OCI-LY3 (cell line): ENCODE results near the gene GPR162.
A peak's percentile ranks its signal among the peaks of the same experiment; 100 is the strongest.

Source experiments
- H2AFZ ChIP-seq: fragments of 200-600, 300-600 bp; shearing (Covaris generic); 2 replicates; pipeline ENCODE4 v1.6.0; 2014; ENCODE audit warnings: antibody characterized with exemption, low read depth, low read length
- H3K27ac ChIP-seq: fragments of 200-600, 300-600 bp; sonication (generic); 2 replicates; pipeline ENCODE4 v1.5.1; 2014; ENCODE audit warnings: mild to moderate bottlenecking, low read length, moderate library complexity, mixed read lengths
- H3K27me3 ChIP-seq: fragments of 200-600, 300-600 bp; sonication (generic); 2 replicates; pipeline ENCODE4 v1.6.1; 2014; ENCODE audit warnings: low read depth, low read length, mixed read lengths
- H3K36me3 ChIP-seq: fragments of 200-600, 300-600 bp; sonication (generic); replicated peaks from 2 replicates; pipeline ENCODE3; 2014; ENCODE audit warnings: low read depth, low read length, mixed read lengths
- H3K4me1 ChIP-seq: fragments of 300-600, 200-600 bp; sonication (generic); 2 replicates; pipeline ENCODE4 v1.6.1; 2014; ENCODE audit warnings: low read length, mixed read lengths
- H3K4me2 ChIP-seq: fragments of 200-600, 300-600 bp; sonication (generic); 2 replicates; pipeline ENCODE4 v1.6.1; 2014; ENCODE audit warnings: low read length, mixed read lengths
- H3K4me3 ChIP-seq: fragments of 300-600, 200-600 bp; sonication (generic); 2 replicates; pipeline ENCODE4 v1.5.1; 2014; ENCODE audit warnings: antibody characterized with exemption, mild to moderate bottlenecking, low read length, moderate library complexity
- H3K79me2 ChIP-seq: fragments of 300-600, 200-600 bp; shearing (Covaris generic); 2 replicates; pipeline ENCODE4 v1.6.1; 2014; ENCODE audit warnings: mild to moderate bottlenecking, low read length, mixed read lengths
- H3K9ac ChIP-seq: fragments of 300-600, 200-600 bp; shearing (Covaris generic); 2 replicates; pipeline ENCODE4 v1.6.0; 2014; ENCODE audit warnings: mild to moderate bottlenecking, low read length, moderate library complexity
- H3K9me3 ChIP-seq: fragments of 200-600, 300-600 bp; shearing (Covaris generic); 2 replicates; pipeline ENCODE4 v1.6.1; 2014; ENCODE audit warnings: low read length, mixed read lengths; ENCODE audit not compliant: insufficient read depth
- H4K20me1 ChIP-seq: fragments of 200-600, 300-600 bp; sonication (generic); 2 replicates; pipeline ENCODE4 v1.6.1; 2016; ENCODE audit warnings: low read length, mixed read lengths; ENCODE audit not compliant: insufficient read depth
- CTCF ChIP-seq: fragments of 200-600, 300-600 bp; sonication (generic); IDR thresholded peaks from 2 replicates; pipeline ENCODE4 v1.5.1; 2014; ENCODE audit warnings: antibody characterized with exemption, low read length, low read depth
- EZH2phosphoT487 ChIP-seq: fragments of 200-600 bp; shearing (Covaris generic); IDR thresholded peaks from 2 replicates; pipeline ENCODE4 v1.6.1; 2018; ENCODE audit warnings: antibody characterized with exemption, mixed run types, low read depth

The GPR162 gene

DNA sequence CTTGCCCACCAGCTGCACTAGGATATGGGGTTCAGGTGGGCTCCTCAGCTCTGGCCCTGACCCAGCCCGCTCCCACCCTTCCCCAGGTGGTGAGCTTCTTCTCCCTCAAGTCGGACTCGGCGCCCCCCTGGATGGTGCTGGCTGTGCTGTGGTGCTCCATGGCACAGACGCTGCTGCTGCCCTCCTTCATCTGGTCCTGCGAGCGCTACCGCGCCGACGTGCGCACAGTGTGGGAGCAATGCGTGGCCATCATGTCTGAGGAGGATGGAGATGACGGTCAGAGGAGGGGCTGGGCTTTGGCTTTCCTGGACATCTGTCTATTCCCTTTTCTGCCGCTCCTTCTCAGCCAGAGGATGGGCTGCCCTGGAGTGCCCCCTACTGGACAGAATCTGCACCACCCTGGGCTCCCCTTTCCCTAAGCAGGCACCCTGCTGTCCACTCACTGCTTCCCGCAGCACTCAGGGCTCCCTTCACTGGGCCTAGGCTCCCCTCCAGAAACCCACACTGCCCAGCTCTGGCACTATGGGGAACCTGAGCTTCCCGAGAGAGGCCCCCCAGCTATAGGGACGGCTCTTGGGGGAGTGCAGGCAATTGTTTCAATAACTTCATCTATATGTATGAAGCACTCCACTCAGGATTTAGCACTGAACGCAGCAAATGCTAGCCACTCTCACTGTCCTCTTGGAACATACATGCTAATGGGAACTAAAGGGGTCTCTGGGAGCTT lies 3.9 kb downstream of the GPR162 start:
- H3K27ac ChIP-seq, result no peak overlapping the region
- H4K20me1 ChIP-seq, result no peaks in the 10 kb centered on the region
- peaks cover 35% of the 10 kb centered on the region for H3K27me3 ChIP-seq
- no peaks in the 10 kb centered on the region for H3K36me3 ChIP-seq
- no peaks in the 10 kb centered on the region for H3K79me2 ChIP-seq
- H3K4me1 ChIP-seq, result peaks cover 11% of the 10 kb centered on the region
- no peaks in the 10 kb centered on the region for H3K9me3 ChIP-seq
- H3K9ac ChIP-seq, result no peak overlapping the region
- no peak overlapping the region for H3K4me3 ChIP-seq
- TF ChIP-seq EZH2phosphoT487 (no peak), CTCF (peak; percentile 82)
- H3K4me2 ChIP-seq, result no peak overlapping the region; the same call in 1 of the 2 replicates
- H2AFZ ChIP-seq, result no peak overlapping the region

DNA sequence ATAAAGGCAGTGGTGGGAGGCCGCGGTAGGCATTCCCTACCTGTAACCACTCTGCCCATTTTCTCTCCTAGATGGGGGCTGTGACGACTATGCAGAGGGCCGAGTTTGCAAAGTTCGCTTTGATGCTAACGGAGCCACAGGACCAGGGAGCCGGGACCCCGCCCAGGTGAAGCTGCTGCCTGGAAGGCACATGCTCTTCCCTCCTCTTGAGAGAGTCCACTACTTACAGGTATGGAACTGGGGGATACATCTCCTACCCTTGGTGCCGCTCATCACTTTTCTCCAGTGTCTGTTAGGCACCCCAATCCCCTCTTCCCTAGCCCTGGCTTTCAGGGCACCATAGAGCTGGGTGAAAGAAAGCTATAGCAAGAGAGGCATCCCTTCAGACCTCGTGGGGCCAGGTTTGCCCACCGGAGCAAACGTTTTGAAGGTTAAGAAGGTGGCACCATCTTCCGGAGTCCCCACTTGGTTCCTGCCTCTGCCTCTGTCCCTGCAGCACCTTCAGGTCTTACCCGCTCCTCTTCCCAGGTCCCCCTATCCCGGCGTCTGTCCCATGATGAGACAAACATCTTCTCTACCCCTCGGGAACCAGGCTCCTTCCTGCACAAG lies 4.6 kb downstream of the GPR162 start:
- Histone ChIP-seq H3K27ac (no peak overlapping the region), H3K4me3 (no peak overlapping the region), H3K79me2 (no peaks in the 10 kb centered on the region), H3K9me3 (no peaks in the 10 kb centered on the region), H3K27me3 (peaks cover 31% of the 10 kb centered on the region), H3K4me2 (no peak overlapping the region), H3K36me3 (no peaks in the 10 kb centered on the region), H3K4me1 (peaks cover 11% of the 10 kb centered on the region), H2AFZ (no peak overlapping the region), H4K20me1 (no peaks in the 10 kb centered on the region), H3K9ac (no peak overlapping the region)
- TF ChIP-seq CTCF (no peak), EZH2phosphoT487 (no peak)

- H3K4me1 ChIP-seq, result peaks cover 11% of the 10 kb centered on the region
Observed at GRCh38 chr12:6826734-6827436, 5.3 kb downstream of the GPR162 start.

More at GRCh38 chr12:6826734-6827436, 5.3 kb downstream of the GPR162 start:
- Histone ChIP-seq H3K36me3 (peaks cover 2% of the 10 kb centered on the region), H3K4me2 (peak overlapping the region; percentile 53), H3K27me3 (peaks cover 28% of the 10 kb centered on the region), H3K79me2 (no peaks in the 10 kb centered on the region), H2AFZ (no peak overlapping the region), H3K9ac (no peak overlapping the region), H3K9me3 (no peaks in the 10 kb centered on the region), H3K27ac (no peak overlapping the region), H4K20me1 (no peaks in the 10 kb centered on the region), H3K4me3 (peak overlapping the region; percentile 25; the same call in 1 of the 2 replicates)
- TF ChIP-seq EZH2phosphoT487 (no peak), CTCF (no peak)
